ENCODE results near the gene AP2M1.

AP2M1 gene

GRCh38 chr3:184177331-184177731 is 2.7 kb downstream of the AP2M1 start:
- in situ Hi-C loops (cut with MboI; ENCODE audit: low pct_unique_long_range_greater_than_20kb, low sequenced_read_pairs, unreplicated experiment), result no loop called here
- TF ChIP-seq CTCF (IDR thresholded peaks at IDR 0.05; ENCODE audit: extremely low read depth, insufficient read depth, missing control alignments), result no peak
- DNase-seq (ENCODE audit: low spot score), result no peak

GRCh38 chr3:184177767-184178306 is 3.2 kb downstream of the AP2M1 start:
- in situ Hi-C loops (cut with MboI; ENCODE audit: low pct_unique_long_range_greater_than_20kb, low sequenced_read_pairs, unreplicated experiment), result no loop called here
- DNase-seq (ENCODE audit: low spot score), result no peak
- no peak for TF ChIP-seq CTCF (IDR thresholded peaks at IDR 0.05; ENCODE audit: extremely low read depth, insufficient read depth, missing control alignments)

GRCh38 chr3:184178521-184179138 is 4.0 kb downstream of the AP2M1 start:
- TF ChIP-seq CTCF (IDR thresholded peaks at IDR 0.05; ENCODE audit: extremely low read depth, insufficient read depth, missing control alignments), result no peak
- DNase-seq (ENCODE audit: low spot score), result no peak
- in situ Hi-C loops (cut with MboI; ENCODE audit: low pct_unique_long_range_greater_than_20kb, low sequenced_read_pairs, unreplicated experiment), result no loop called here

- TF ChIP-seq CTCF (IDR thresholded peaks at IDR 0.05; ENCODE audit: extremely low read depth, insufficient read depth, missing control alignments), result no peak
- in situ Hi-C loops (cut with MboI; ENCODE audit: low pct_unique_long_range_greater_than_20kb, low sequenced_read_pairs, unreplicated experiment), result no loop called here
- no peak for DNase-seq (ENCODE audit: low spot score)
Observed at GRCh38 chr3:184180165-184180564, 5.5 kb downstream of the AP2M1 start.

GRCh38 chr3:184181596-184181995 is 6.9 kb downstream of the AP2M1 start:
- no peak for DNase-seq (ENCODE audit: low spot score)
- no peak for TF ChIP-seq CTCF (IDR thresholded peaks at IDR 0.05; ENCODE audit: extremely low read depth, insufficient read depth, missing control alignments)
- in situ Hi-C loops (cut with MboI; ENCODE audit: low pct_unique_long_range_greater_than_20kb, low sequenced_read_pairs, unreplicated experiment), result no loop called here

- TF ChIP-seq CTCF (IDR thresholded peaks at IDR 0.05; ENCODE audit: extremely low read depth, insufficient read depth, missing control alignments), result no peak
- in situ Hi-C loops (cut with MboI; ENCODE audit: low pct_unique_long_range_greater_than_20kb, low sequenced_read_pairs, unreplicated experiment), result no loop called here
- DNase-seq (ENCODE audit: low spot score), result no peak
Observed at GRCh38 chr3:184183679-184184078, 9.0 kb downstream of the AP2M1 start.
